BLaER1 treated with 17β-estradiol and CSF1 and Interleukin-3, amounts not matched to agents 10 nM and 100 nM (cell line): Measurements from ENCODE around the gene PID1.
A peak's percentile ranks its signal among the peaks of the same experiment; 100 is the strongest.

Source experiments
- H3K27ac ChIP-seq, 11 experiments: shearing (Covaris generic); formaldehyde crosslinking; 2 replicates each; pipeline ENCODE4 v1.8.1; 2022
- H3K27me3 ChIP-seq, 11 experiments: shearing (Covaris generic); formaldehyde crosslinking; 2 replicates each; pipeline ENCODE4 v1.8.1; 2022
- H3K36me3 ChIP-seq, 11 experiments: shearing (Covaris generic); formaldehyde crosslinking; 2 replicates each; pipeline ENCODE4 v1.8.1; 2022
- H3K4me1 ChIP-seq, 10 experiments: shearing (Covaris generic); formaldehyde crosslinking; 2 replicates each; pipeline ENCODE4 v1.8.1; 2022
- H3K4me2 ChIP-seq, 11 experiments: shearing (Covaris generic); formaldehyde crosslinking; 2 replicates each; pipeline ENCODE4 v1.8.1; 2022
- H3K4me3 ChIP-seq, 10 experiments: shearing (Covaris generic); formaldehyde crosslinking; 2 replicates each; pipeline ENCODE4 v1.8.1; 2022
- H3K9ac ChIP-seq, 11 experiments: shearing (Covaris generic); formaldehyde crosslinking; 2 replicates each; pipeline ENCODE4 v1.8.1; 2022
- H3K9me3 ChIP-seq, 11 experiments: shearing (Covaris generic); formaldehyde crosslinking; replicated peaks in 1 of 11; 2 replicates each; pipeline ENCODE4 v1.8.1; 2022
- H4K20me1 ChIP-seq, 11 experiments: shearing (Covaris generic); formaldehyde crosslinking; 2 replicates each; pipeline ENCODE4 v1.8.1; 2022
- Cebpa-rat ChIP-seq, 11 experiments: shearing (Covaris generic); IDR thresholded peaks; 2 replicates each; pipeline ENCODE4 v1.8.1; 2022

PID1 gene

GRCh38 chr2:229270551-229271410 lies at the start of gene PID1:
Gene PID1 (minus strand): TSS chr2:229271287. CDS start chr2:229271043, 244 bp downstream.
- Histone ChIP-seq H3K27ac (no peak within 1 kb of the TSS), H3K36me3 (no peaks in the 10 kb centered on the region), H3K4me1 (peaks cover 0 to 44% (median 6%) of the 10 kb centered on the region in 10 experiments; a peak in 11 of 20 replicates), H3K9ac (no peak within 1 kb of the TSS), H4K20me1 (no peaks in the 10 kb centered on the region), H3K4me3 (no peak within 1 kb of the TSS), H3K9me3 (peaks cover 0 to 15% (median 0%) of the 10 kb centered on the region in 11 experiments; a peak in 7 of 22 replicates), H3K4me2 (no peak within 1 kb of the TSS), H3K27me3 (no peaks in the 10 kb centered on the region)
- no peak for TF ChIP-seq Cebpa-rat (IDR thresholded peaks at IDR 0.05)

GRCh38 chr2:229319558-229319957 lies 48.5 kb upstream of the PID1 start:
- Histone ChIP-seq H3K9ac (no peak overlapping the region), H3K4me3 (no peak overlapping the region), H3K4me1 (peaks cover 0 to 52% (median 2%) of the 10 kb centered on the region in 10 experiments; a peak in 8 of 20 replicates), H3K27me3 (no peaks in the 10 kb centered on the region), H3K36me3 (no peaks in the 10 kb centered on the region), H4K20me1 (no peaks in the 10 kb centered on the region), H3K27ac (no peak overlapping the region), H3K9me3 (peaks cover 0 to 29% (median 7%) of the 10 kb centered on the region in 11 experiments; a peak in 9 of 22 replicates), H3K4me2 (no peak overlapping the region)
- TF ChIP-seq Cebpa-rat (IDR thresholded peaks at IDR 0.05), result no peak

- Histone ChIP-seq H4K20me1 (no peaks in the 10 kb centered on the region), H3K4me1 (peaks cover 0 to 97% (median 23%) of the 10 kb centered on the region in 10 experiments; a peak in 11 of 20 replicates), H3K9me3 (0 out of 22 replicates have a peak, but pooled peaks cover 0 to 5% (median 0%) of the 10 kb centered on the region in 11 experiments), H3K9ac (peak overlapping the region in 3 of 11 experiments; percentile 27 to 71 (median 65); a peak in 5 of 22 replicates), H3K27me3 (no peaks in the 10 kb centered on the region), H3K4me3 (no peak overlapping the region), H3K4me2 (peak overlapping the region in 6 of 11 experiments; percentile 1 to 90 (median 70); a peak in 10 of 22 replicates), H3K27ac (peak overlapping the region in 5 of 11 experiments; percentile 44 to 94 (median 82); a peak in 10 of 22 replicates), H3K36me3 (no peaks in the 10 kb centered on the region)
- TF ChIP-seq Cebpa-rat (IDR thresholded peaks at IDR 0.05), result no peak
Measured at GRCh38 chr2:229314117-229314516, 43.0 kb upstream of the PID1 start.

- Histone ChIP-seq H3K4me3 (no peak overlapping the region), H3K4me2 (peak overlapping the region in 6 of 11 experiments; percentile 1 to 90 (median 70); a peak in 10 of 22 replicates), H3K36me3 (no peaks in the 10 kb centered on the region), H3K27me3 (no peaks in the 10 kb centered on the region), H3K4me1 (peaks cover 0 to 97% (median 22%) of the 10 kb centered on the region in 10 experiments; a peak in 11 of 20 replicates), H3K27ac (peak overlapping the region in 6 of 11 experiments; percentile 19 to 94 (median 82); a peak in 10 of 22 replicates), H3K9ac (peak overlapping the region in 4 of 11 experiments; percentile 27 to 71 (median 58); a peak in 7 of 22 replicates), H3K9me3 (peaks cover 0 to 5% (median 0%) of the 10 kb centered on the region in 11 experiments; a peak in 1 of 22 replicates), H4K20me1 (no peaks in the 10 kb centered on the region)
- no peak for TF ChIP-seq Cebpa-rat (IDR thresholded peaks at IDR 0.05)
Measured at GRCh38 chr2:229313591-229313990, 42.5 kb upstream of the PID1 start.

GRCh38 chr2:229301237-229301636 lies 30.1 kb upstream of the PID1 start:
- H3K9me3 ChIP-seq, result peaks cover 0 to 19% (median 0%) of the 10 kb centered on the region in 11 experiments; a peak in 3 of 22 replicates
- peaks cover 0 to 92% (median 14%) of the 10 kb centered on the region in 10 experiments; a peak in 11 of 20 replicates for H3K4me1 ChIP-seq
- peak overlapping the region in 6 of 11 experiments; percentile 9 to 81 (median 58); a peak in 10 of 22 replicates for H3K4me2 ChIP-seq
- no peaks in the 10 kb centered on the region for H4K20me1 ChIP-seq
- H3K27ac ChIP-seq, result peak overlapping the region in 6 of 11 experiments; percentile 26 to 85 (median 74); a peak in 11 of 22 replicates
- no peaks in the 10 kb centered on the region for H3K27me3 ChIP-seq
- TF ChIP-seq Cebpa-rat (IDR thresholded peaks at IDR 0.05), result no peak
- H3K36me3 ChIP-seq, result no peaks in the 10 kb centered on the region
- H3K4me3 ChIP-seq, result no peak overlapping the region
- peak overlapping the region in 4 of 11 experiments; percentile 52 to 72 (median 56); a peak in 8 of 22 replicates for H3K9ac ChIP-seq

GRCh38 chr2:229300790-229301189 lies 29.7 kb upstream of the PID1 start:
- H3K27ac ChIP-seq, result peak overlapping the region in 6 of 11 experiments; percentile 26 to 85 (median 74); a peak in 11 of 22 replicates
- H3K9ac ChIP-seq, result peak overlapping the region in 4 of 11 experiments; percentile 52 to 72 (median 56); a peak in 8 of 22 replicates
- H3K9me3 ChIP-seq, result peaks cover 0 to 19% (median 0%) of the 10 kb centered on the region in 11 experiments; a peak in 3 of 22 replicates
- H3K4me1 ChIP-seq, result peaks cover 0 to 92% (median 19%) of the 10 kb centered on the region in 10 experiments; a peak in 12 of 20 replicates
- peak overlapping the region in 6 of 11 experiments; percentile 9 to 81 (median 58); a peak in 10 of 22 replicates for H3K4me2 ChIP-seq
- no peaks in the 10 kb centered on the region for H3K27me3 ChIP-seq
- H3K36me3 ChIP-seq, result no peaks in the 10 kb centered on the region
- H4K20me1 ChIP-seq, result no peaks in the 10 kb centered on the region
- TF ChIP-seq Cebpa-rat (IDR thresholded peaks at IDR 0.05), result peak in 2 of 11 experiments; percentile 44 to 63; a peak in 2 of 22 replicates
- H3K4me3 ChIP-seq, result no peak overlapping the region

- Histone ChIP-seq H3K9ac (peak overlapping the region in 2 of 11 experiments; percentile 56 to 57; a peak in 2 of 22 replicates), H3K27ac (peak overlapping the region in 5 of 11 experiments; percentile 53 to 85 (median 78); a peak in 11 of 22 replicates), H3K4me2 (peak overlapping the region in 6 of 11 experiments; percentile 9 to 81 (median 58); a peak in 10 of 22 replicates), H3K4me3 (no peak overlapping the region), H3K36me3 (no peaks in the 10 kb centered on the region), H3K9me3 (peaks cover 0 to 19% (median 0%) of the 10 kb centered on the region in 11 experiments; a peak in 2 of 22 replicates), H3K27me3 (no peaks in the 10 kb centered on the region), H4K20me1 (no peaks in the 10 kb centered on the region), H3K4me1 (peaks cover 0 to 92% (median 23%) of the 10 kb centered on the region in 10 experiments; a peak in 12 of 20 replicates)
- TF ChIP-seq Cebpa-rat (IDR thresholded peaks at IDR 0.05), result no peak
Measured at GRCh38 chr2:229300371-229300770, 29.3 kb upstream of the PID1 start.

GRCh38 chr2:229297247-229297646 lies 26.2 kb upstream of the PID1 start:
- H3K27me3 ChIP-seq, result no peaks in the 10 kb centered on the region
- H3K4me1 ChIP-seq, result peaks cover 0 to 77% (median 23%) of the 10 kb centered on the region in 10 experiments; a peak in 12 of 20 replicates
- no peak overlapping the region for H3K4me3 ChIP-seq
- H3K4me2 ChIP-seq, result peak overlapping the region in 5 of 11 experiments; percentile 21 to 86 (median 71); a peak in 9 of 22 replicates
- H3K36me3 ChIP-seq, result no peaks in the 10 kb centered on the region
- peak overlapping the region in 1 of 11 experiments; percentile 36; a peak in 1 of 22 replicates for H3K9ac ChIP-seq
- H3K9me3 ChIP-seq, result peaks cover 0 to 13% (median 0%) of the 10 kb centered on the region in 11 experiments; a peak in 2 of 22 replicates
- TF ChIP-seq Cebpa-rat (IDR thresholded peaks at IDR 0.05), result no peak
- H3K27ac ChIP-seq, result peak overlapping the region in 3 of 11 experiments; percentile 43 to 56 (median 50); a peak in 8 of 22 replicates
- H4K20me1 ChIP-seq, result no peaks in the 10 kb centered on the region
